ENCODE data around the gene COL4A2. TPM values are rescaled to one million over a fixed set of nuclear protein-coding genes. Genes with fewer than 3 reads are reported as not detected.

The COL4A2 gene
- total RNA-seq, 2 experiments from 2014 or later, result not detected

GRCh38 chr13:110410000-110410399, 102.9 kb downstream of the COL4A2 start:
- CTCF ChIA-PET, result interaction anchor here (0.7 to 3.2 kb wide), 4 partner anchors 9 to 1449 kb away, joined by 3 to 40 read pairs (median 4); no protein-coding TSS in a partner anchor
- no peak for DNase-seq
- intact Hi-C loops (cut with micrococcal nuclease), result no loop called here
- TF ChIP-seq, protein P1, sequence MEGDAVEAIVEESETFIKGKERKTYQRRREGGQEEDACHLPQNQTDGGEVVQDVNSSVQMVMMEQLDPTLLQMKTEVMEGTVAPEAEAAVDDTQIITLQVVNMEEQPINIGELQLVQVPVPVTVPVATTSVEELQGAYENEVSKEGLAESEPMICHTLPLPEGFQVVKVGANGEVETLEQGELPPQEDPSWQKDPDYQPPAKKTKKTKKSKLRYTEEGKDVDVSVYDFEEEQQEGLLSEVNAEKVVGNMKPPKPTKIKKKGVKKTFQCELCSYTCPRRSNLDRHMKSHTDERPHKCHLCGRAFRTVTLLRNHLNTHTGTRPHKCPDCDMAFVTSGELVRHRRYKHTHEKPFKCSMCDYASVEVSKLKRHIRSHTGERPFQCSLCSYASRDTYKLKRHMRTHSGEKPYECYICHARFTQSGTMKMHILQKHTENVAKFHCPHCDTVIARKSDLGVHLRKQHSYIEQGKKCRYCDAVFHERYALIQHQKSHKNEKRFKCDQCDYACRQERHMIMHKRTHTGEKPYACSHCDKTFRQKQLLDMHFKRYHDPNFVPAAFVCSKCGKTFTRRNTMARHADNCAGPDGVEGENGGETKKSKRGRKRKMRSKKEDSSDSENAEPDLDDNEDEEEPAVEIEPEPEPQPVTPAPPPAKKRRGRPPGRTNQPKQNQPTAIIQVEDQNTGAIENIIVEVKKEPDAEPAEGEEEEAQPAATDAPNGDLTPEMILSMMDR (IDR thresholded peaks at IDR 0.05), result no peak
- Mint-ChIP-seq H3K27ac (no peak overlapping the region), H3K27me3 (peaks cover 65% of the 10 kb centered on the region), H3K4me3 (no peak overlapping the region), H3K36me3 (ENCODE audit: low read depth) (no peaks in the 10 kb centered on the region), H3K9me3 (no peaks in the 10 kb centered on the region), H3K4me1 (ENCODE audit: low read depth) (peaks cover 4% of the 10 kb centered on the region)
- POLR2A ChIA-PET, result no interaction called here
- no peak for ATAC-seq

- no peaks in the 10 kb centered on the region for H3K9me3 Mint-ChIP-seq
- TF ChIP-seq, protein P1 (IDR thresholded peaks at IDR 0.05), result no peak
- no peaks in the 10 kb centered on the region for H3K36me3 Mint-ChIP-seq (ENCODE audit: low read depth)
- intact Hi-C loops (cut with micrococcal nuclease), result no loop called here
- H3K27me3 Mint-ChIP-seq, result peaks cover 65% of the 10 kb centered on the region
- CTCF ChIA-PET, result interaction anchor here (0.8 to 3.2 kb wide), 9 partner anchors 9 to 1451 kb away, joined by 3 to 40 read pairs (median 4); no protein-coding TSS in a partner anchor
- DNase-seq (no peak), ATAC-seq (no peak)
- peaks cover 2% of the 10 kb centered on the region for H3K4me1 Mint-ChIP-seq (ENCODE audit: low read depth)
- H3K4me3 Mint-ChIP-seq, result no peak overlapping the region
- POLR2A ChIA-PET, result interaction anchor here (0.6 kb wide), 1 partner anchor 192 kb away, joined by 3 read pairs; no protein-coding TSS in a partner anchor
- no peak overlapping the region for H3K27ac Mint-ChIP-seq
Measured at GRCh38 chr13:110410936-110411687, 104.0 kb downstream of the COL4A2 start.

DNA sequence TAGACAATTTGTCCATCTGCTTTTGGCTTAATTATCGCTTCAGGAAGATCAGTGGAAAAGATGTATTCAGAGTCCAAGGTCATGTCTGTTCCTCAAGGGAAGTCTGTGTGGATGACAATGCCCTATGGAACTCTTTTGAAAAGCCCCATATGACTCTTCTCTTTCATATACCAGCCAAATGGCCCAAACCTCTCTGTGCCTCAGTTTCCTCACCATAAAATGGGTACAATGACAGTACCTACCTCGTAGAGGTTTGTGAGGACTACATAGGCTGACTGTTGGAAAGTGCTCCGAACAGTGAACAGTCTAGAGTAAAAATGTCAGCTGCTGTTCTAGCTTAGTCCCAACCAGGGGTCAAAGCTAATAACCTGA, 104.6 kb downstream of the COL4A2 start:
- ChIA-PET CTCF (interaction anchor here (0.8 to 3.2 kb wide), 9 partner anchors 9 to 190 kb away, joined by 3 to 40 read pairs (median 4); no protein-coding TSS in a partner anchor), POLR2A (no interaction called here)
- Mint-ChIP-seq H3K4me3 (no peak overlapping the region), H3K36me3 (ENCODE audit: low read depth) (no peaks in the 10 kb centered on the region), H3K9me3 (no peaks in the 10 kb centered on the region), H3K4me1 (ENCODE audit: low read depth) (peaks cover 2% of the 10 kb centered on the region), H3K27me3 (peaks cover 67% of the 10 kb centered on the region), H3K27ac (no peak overlapping the region)
- TF ChIP-seq, protein P1 (IDR thresholded peaks at IDR 0.05), result no peak
- intact Hi-C loops (cut with micrococcal nuclease), result loop anchor here (2.0 kb wide), 1 partner anchor 189 kb away; no protein-coding TSS in a partner anchor
- DNase-seq (no peak), ATAC-seq (no peak)

DNA sequence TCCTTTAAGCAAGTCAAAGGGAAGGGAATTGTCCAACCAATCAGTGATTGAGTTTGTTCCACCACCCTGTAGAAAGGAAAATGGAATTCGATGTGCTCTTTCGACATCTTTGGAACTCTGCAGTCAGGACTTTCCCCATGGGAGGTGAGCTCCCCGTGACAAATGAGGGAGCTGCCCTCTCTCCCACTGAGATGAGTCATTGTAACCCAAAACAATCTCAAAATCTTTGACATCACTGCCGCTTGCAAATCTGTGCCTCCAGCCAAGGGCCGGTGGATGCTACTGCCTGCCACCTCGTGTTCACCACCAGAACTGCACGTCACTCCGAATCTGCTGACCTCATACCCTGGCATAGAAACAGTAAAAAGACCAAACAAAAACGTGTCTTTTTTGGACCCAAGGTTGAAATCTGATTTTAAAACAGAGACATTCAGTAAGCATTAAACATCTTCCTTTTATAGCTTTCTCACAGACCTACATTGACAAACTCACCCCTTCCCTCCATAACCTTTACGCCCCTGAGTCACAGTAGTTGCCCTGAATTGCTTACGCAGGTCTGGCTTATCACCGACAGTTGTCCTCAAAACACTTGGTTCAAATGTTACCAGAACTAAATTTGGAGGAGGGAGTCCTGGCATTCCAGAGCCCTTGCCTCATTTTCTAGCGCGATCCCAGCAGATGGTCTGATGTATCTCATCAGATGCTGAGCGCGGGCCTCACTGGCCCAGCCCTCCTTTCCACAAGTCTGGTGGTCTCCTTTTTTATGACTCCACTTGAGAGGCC, 105.2 kb downstream of the COL4A2 start:
- CTCF ChIA-PET, result interaction anchor here (0.6 to 3.2 kb wide), 12 partner anchors 8 to 190 kb away, joined by 3 to 40 read pairs (median 4); no protein-coding TSS in a partner anchor

More for the DNA sequence above, 105.2 kb downstream of the COL4A2 start:
- H3K9me3 Mint-ChIP-seq, result no peaks in the 10 kb centered on the region
- ATAC-seq, result peak; percentile 95
- TF ChIP-seq, protein P1 (IDR thresholded peaks at IDR 0.05), result peak; percentile 87
- POLR2A ChIA-PET, result no interaction called here
- no peak overlapping the region for H3K4me3 Mint-ChIP-seq
- no peaks in the 10 kb centered on the region for H3K36me3 Mint-ChIP-seq (ENCODE audit: low read depth)
- H3K27ac Mint-ChIP-seq, result no peak overlapping the region
- intact Hi-C loops (cut with micrococcal nuclease), result loop anchor here (2.0 kb wide), 1 partner anchor 190 kb away; no protein-coding TSS in a partner anchor
- H3K27me3 Mint-ChIP-seq, result peaks cover 65% of the 10 kb centered on the region
- peaks cover 2% of the 10 kb centered on the region for H3K4me1 Mint-ChIP-seq (ENCODE audit: low read depth)
- DNase-seq, result peak; percentile 82
